Retinal pigment epithelial cell (primary cell): ENCODE results near the gene BRD2.

Experiments used
- DNase-seq: peaks from one replicate; pipeline ENCODE4 v3.0.0-alpha.2; 2010; ENCODE audit warnings: low read depth
- H3K4me3 ChIP-seq: 2 replicates; pipeline ENCODE4 v1.5.1; 2011; ENCODE audit warnings: mild to moderate bottlenecking, low read length, control low read depth, moderate library complexity
- TF ChIP-seq, protein P1 (sequence below): conservative IDR thresholded peaks from 2 replicates; pipeline ENCODE4 v1.5.1; 2011; ENCODE audit warnings: low read depth, low read length, control low read depth, inconsistent platforms

The BRD2 gene

DNA sequence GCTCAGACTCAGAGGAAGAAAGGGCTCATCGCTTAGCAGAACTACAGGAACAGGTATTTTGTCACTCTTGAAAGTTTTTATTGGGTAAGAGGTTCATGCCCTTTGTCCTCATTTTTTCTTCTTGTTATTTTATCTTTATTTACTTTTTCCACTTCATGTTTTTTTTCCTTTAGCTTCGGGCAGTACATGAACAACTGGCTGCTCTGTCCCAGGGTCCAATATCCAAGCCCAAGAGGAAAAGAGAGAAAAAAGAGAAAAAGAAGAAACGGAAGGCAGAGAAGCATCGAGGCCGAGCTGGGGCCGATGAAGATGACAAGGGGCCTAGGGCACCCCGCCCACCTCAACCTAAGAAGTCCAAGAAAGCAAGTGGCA lies 9.5 kb downstream of the BRD2 start:
- no peak overlapping the region for H3K4me3 ChIP-seq
- no peak for DNase-seq
- TF ChIP-seq, protein P1, sequence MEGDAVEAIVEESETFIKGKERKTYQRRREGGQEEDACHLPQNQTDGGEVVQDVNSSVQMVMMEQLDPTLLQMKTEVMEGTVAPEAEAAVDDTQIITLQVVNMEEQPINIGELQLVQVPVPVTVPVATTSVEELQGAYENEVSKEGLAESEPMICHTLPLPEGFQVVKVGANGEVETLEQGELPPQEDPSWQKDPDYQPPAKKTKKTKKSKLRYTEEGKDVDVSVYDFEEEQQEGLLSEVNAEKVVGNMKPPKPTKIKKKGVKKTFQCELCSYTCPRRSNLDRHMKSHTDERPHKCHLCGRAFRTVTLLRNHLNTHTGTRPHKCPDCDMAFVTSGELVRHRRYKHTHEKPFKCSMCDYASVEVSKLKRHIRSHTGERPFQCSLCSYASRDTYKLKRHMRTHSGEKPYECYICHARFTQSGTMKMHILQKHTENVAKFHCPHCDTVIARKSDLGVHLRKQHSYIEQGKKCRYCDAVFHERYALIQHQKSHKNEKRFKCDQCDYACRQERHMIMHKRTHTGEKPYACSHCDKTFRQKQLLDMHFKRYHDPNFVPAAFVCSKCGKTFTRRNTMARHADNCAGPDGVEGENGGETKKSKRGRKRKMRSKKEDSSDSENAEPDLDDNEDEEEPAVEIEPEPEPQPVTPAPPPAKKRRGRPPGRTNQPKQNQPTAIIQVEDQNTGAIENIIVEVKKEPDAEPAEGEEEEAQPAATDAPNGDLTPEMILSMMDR: no peak

DNA sequence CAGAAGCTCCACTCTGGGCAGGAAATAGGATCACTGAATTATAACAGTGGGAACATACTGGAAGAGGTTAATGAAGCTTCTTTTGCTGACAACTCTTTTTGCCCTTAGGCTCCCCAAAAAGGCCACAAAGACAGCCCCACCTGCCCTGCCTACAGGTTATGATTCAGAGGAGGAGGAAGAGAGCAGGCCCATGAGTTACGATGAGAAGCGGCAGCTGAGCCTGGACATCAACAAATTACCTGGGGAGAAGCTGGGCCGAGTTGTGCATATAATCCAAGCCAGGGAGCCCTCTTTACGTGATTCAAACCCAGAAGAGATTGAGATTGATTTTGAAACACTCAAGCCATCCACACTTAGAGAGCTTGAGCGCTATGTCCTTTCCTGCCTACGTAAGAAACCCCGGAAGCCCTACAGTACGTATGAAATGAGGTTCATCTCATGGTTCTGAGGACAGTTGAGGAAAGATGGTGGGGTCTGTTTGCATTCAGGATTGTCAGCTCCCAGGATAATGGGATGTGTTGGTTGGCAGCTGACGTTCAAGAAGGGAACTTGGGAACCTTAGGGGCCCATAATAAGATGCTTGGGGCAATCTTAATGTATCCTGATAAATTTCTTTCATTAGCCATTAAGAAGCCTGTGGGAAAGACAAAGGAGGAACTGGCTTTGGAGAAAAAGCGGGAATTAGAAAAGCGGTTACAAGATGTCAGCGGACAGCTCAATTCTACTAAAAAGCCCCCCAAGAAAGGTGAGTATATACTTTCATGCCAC lies 11.5 kb downstream of the BRD2 start:
- no peak for DNase-seq
- TF ChIP-seq, protein P1: no peak
- H3K4me3 ChIP-seq: no peak overlapping the region

DNA sequence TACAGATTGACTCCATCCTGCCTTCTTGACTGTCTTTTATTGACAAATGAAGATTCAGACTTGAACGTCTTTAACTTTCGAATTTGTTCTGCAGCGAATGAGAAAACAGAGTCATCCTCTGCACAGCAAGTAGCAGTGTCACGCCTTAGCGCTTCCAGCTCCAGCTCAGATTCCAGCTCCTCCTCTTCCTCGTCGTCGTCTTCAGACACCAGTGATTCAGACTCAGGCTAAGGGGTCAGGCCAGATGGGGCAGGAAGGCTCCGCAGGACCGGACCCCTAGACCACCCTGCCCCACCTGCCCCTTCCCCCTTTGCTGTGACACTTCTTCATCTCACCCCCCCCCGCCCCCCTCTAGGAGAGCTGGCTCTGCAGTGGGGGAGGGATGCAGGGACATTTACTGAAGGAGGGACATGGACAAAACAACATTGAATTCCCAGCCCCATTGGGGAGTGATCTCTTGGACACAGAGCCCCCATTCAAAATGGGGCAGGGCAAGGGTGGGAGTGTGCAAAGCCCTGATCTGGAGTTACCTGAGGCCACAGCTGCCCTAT lies 12.2 kb downstream of the BRD2 start:
- TF ChIP-seq, protein P1: no peak
- DNase-seq: no peak
- H3K4me3 ChIP-seq: no peak overlapping the region

DNA sequence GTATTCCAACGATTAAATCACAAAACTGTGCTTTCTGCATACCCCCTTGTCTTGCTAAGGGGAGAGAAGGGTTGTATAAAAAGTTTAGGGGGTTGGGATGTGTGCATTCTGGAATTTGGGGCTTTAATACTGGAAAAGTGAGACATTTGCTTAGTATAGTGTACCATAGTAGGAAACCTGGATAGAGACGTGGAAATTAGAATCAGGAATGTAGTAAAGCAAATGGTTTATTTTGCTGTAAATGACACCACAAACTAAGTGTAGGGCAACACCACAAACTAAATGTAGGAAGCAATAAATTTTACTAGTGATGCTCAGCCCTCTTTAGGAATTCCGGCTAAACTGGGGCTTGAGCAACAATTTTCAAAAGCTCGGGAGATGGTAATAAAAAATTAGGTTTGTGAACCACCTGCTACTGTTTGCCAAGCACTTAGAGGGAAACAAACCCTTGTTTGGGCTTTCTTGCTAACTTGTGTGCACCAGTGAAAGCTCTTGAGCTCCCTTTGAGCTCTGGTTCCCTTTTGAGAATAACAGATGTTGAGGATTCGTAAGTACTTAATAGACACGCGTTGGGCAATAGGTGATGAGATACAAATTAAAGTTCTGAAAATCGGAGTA lies 13.8 kb downstream of the BRD2 start:
- no peak overlapping the region for H3K4me3 ChIP-seq
- TF ChIP-seq, protein P1: no peak
- no peak for DNase-seq

DNA sequence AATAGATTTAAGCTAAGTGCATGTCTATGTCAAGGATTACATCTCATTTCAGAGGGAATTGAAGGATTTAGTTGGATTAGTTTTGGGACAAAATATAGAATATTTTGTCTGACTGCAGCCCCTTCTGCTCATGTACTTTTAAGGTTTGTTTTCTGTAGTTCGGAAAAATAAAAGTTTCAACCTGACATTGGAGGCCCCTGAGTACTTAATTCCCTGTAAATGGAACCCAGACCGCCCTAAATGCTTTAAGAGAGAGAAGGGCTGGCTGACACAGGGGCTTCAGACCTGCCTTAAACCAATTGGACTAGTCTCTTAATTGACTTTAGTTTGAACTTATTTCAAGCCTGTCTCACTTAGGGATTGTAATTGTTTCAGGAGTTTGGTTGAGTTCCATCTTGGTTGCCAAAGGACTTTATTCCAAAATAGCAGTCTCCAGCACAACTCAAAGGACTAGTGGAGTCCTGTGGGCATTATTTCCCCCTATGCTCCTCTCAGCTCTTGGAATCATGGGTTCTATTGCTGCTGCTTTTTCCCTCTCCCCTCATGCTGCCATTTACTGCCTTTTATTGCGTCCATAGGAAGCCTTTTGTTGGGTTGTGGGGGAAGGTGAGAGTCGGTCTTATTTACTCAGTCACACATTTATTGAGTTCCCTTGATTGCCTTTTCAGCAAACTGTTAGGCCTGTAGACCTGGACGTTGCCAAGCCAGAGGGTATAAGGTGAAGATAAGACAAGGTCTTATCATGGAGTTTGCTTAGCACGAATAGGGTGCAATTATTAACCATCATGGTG lies 14.5 kb downstream of the BRD2 start:
- DNase-seq: no peak
- TF ChIP-seq, protein P1: no peak
- no peak overlapping the region for H3K4me3 ChIP-seq

DNA sequence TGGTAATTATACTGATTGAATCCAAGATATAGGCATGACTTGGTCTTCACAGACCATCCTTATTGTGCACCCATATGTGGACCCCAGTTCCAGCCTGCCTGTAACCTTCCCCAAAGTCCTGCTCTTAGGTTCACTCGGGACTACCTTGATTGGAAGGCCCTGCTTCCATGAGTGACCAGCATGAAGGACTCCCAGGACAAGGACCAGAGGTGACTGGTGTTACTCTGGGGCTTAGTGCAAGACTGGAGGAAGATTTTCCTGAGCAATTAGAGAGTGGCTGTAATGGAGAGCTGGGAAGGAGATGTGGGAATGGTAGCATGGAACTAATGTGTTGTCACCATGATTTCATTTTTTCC lies 15.1 kb downstream of the BRD2 start:
- TF ChIP-seq, protein P1: no peak
- H3K4me3 ChIP-seq: no peak overlapping the region
- DNase-seq: no peak
